Epithelial cell of esophagus (primary cell): ENCODE data around the gene GALNT15.

Source experiments
- DNase-seq: peaks from one replicate; pipeline ENCODE4 v3.0.0; 2010; ENCODE audit warnings: low read depth
- H3K4me3 ChIP-seq: 2 replicates; pipeline ENCODE4 v1.5.1; 2011; ENCODE audit warnings: mild to moderate bottlenecking, low read length, control low read depth
- CTCF ChIP-seq: IDR thresholded peaks from 2 replicates; pipeline ENCODE4 v1.5.1; 2011; ENCODE audit warnings: low read depth, mild to moderate bottlenecking, low read length, control low read depth, inconsistent platforms; ENCODE audit not compliant: insufficient read depth; ENCODE audit errors: missing control alignments

GALNT15 gene

GRCh38 chr3:16243706-16244490 is 69.4 kb downstream of the GALNT15 start:
- H3K4me3 ChIP-seq = no peak overlapping the region
- no peak for TF ChIP-seq CTCF
- peak; percentile 40 for DNase-seq

- TF ChIP-seq CTCF = no peak
- DNase-seq = no peak
- H3K4me3 ChIP-seq = no peak overlapping the region
These were observed 71.1 kb downstream of the GALNT15 start for GRCh38 chr3:16245609-16246008.

GRCh38 chr3:16247282-16248061 is 73.0 kb downstream of the GALNT15 start:
- TF ChIP-seq CTCF = peak; percentile 93
- DNase-seq = peak; percentile 81
- H3K4me3 ChIP-seq = no peak overlapping the region

- no peak for DNase-seq
- H3K4me3 ChIP-seq = no peak overlapping the region
- TF ChIP-seq CTCF = no peak
These were observed 74.1 kb downstream of the GALNT15 start for GRCh38 chr3:16248556-16248955.

- peak; percentile 22 for TF ChIP-seq CTCF
- peak; percentile 33 for DNase-seq
- H3K4me3 ChIP-seq = no peak overlapping the region
These were observed 74.9 kb downstream of the GALNT15 start for GRCh38 chr3:16249336-16249735.

GRCh38 chr3:16249886-16250285 is 75.4 kb downstream of the GALNT15 start:
- no peak for DNase-seq
- H3K4me3 ChIP-seq = no peak overlapping the region
- TF ChIP-seq CTCF = no peak
